K562 (cell line): ENCODE data around the gene CEP20. TPM values are rescaled to one million over a fixed set of nuclear protein-coding genes. Genes with fewer than 3 reads are reported as not detected.

ENCODE experiments used
- ARNT ChIP-seq, 2 experiments: fragments of 450-650 bp; IDR thresholded peaks; 2 replicates each; pipeline ENCODE4 v1.6.1; 2016; ENCODE audit warnings: mild to moderate bottlenecking in 1 of 2
- ATF1 ChIP-seq, 2 experiments: fragments of 450-650 bp in 1 of 2; IDR thresholded peaks; 2 replicates each; pipeline ENCODE4 v1.6.1; 2016; ENCODE audit warnings: missing compliant biosample characterization in 1 of 2, missing genetic modification characterization in 1 of 2
- BDP1 ChIP-seq: IDR thresholded peaks from 3 replicates; pipeline ENCODE4 v1.6.1; 2011; ENCODE audit not compliant: insufficient read length, insufficient read depth
- CBFA2T2 ChIP-seq: fragments of 450-650 bp; conservative IDR thresholded peaks from 2 replicates; pipeline ENCODE4 v1.6.1; 2017; ENCODE audit warnings: mild to moderate bottlenecking
- COPS2 ChIP-seq: fragments of 450-650 bp; conservative IDR thresholded peaks from 2 replicates; pipeline ENCODE4 v1.6.1; 2016; ENCODE audit warnings: mild to moderate bottlenecking, moderate library complexity
- EHMT2 ChIP-seq: fragments of 450-650 bp; IDR thresholded peaks from 2 replicates; pipeline ENCODE4 v1.6.1; 2018; ENCODE audit warnings: antibody characterized with exemption
- ELF2 ChIP-seq: fragments of 250-450 bp; sonication (Bioruptor Pico); IDR thresholded peaks from 2 replicates; pipeline ENCODE4 v1.5.0; 2021; ENCODE audit warnings: mild to moderate bottlenecking
- FUS ChIP-seq: fragments of 200-400 bp; formaldehyde crosslinking; optimal IDR thresholded peaks from 2 replicates; pipeline ENCODE3; 2017; ENCODE audit warnings: low read depth, low read length
- HNRNPK ChIP-seq: fragments of 200-400 bp; formaldehyde crosslinking; IDR thresholded peaks from one replicate; pipeline ENCODE4 v1.6.1; 2018; ENCODE audit warnings: mild to moderate bottlenecking, low read depth, low read length; ENCODE audit not compliant: poor library complexity, severe bottlenecking
- IRF2 ChIP-seq: sonication (generic); formaldehyde crosslinking; IDR thresholded peaks from 2 replicates; pipeline ENCODE4 v1.8.1; 2022; ENCODE audit warnings: mild to moderate bottlenecking, missing genetic modification reagents
- KAT7 ChIP-seq: sonication (generic); formaldehyde crosslinking; IDR thresholded peaks from 2 replicates; pipeline ENCODE4 v1.8.0; 2022; ENCODE audit warnings: missing genetic modification reagents, mild to moderate bottlenecking, borderline replicate concordance
- KLF16 ChIP-seq: IDR thresholded peaks from 2 replicates; pipeline ENCODE4 v1.6.1; 2016; ENCODE audit warnings: antibody characterized with exemption
- MAFG ChIP-seq: fragments of 450-650 bp; conservative IDR thresholded peaks from 2 replicates; pipeline ENCODE4 v1.6.1; 2016; ENCODE audit warnings: missing genetic modification characterization, missing compliant biosample characterization
- MEIS2 ChIP-seq: fragments of 450-650 bp; IDR thresholded peaks from 2 replicates; pipeline ENCODE4 v1.6.1; 2014; ENCODE audit warnings: mild to moderate bottlenecking; ENCODE audit not compliant: partially characterized antibody
- NUFIP1 ChIP-seq: fragments of 450-650 bp; IDR thresholded peaks from 2 replicates; pipeline ENCODE4 v1.6.1; 2018; ENCODE audit not compliant: partially characterized antibody
- PKNOX1 ChIP-seq: fragments of 450-650 bp; IDR thresholded peaks from 2 replicates; pipeline ENCODE4 v1.6.1; 2016
- RAD21 ChIP-seq, 2 experiments: fragments of 250-450 bp in 1 of 2; fragments of 450-650 bp in 1 of 2; sonication (Bioruptor Pico) in 1 of 2; formaldehyde crosslinking in 1 of 2; IDR thresholded peaks in 1 of 2; conservative IDR thresholded peaks in 1 of 2; 2 replicates each; pipeline versions ENCODE4 v1.4.0 to v1.8.0; 2020 to 2022; ENCODE audit warnings: mild to moderate bottlenecking in 2 of 2, moderate library complexity in 1 of 2
- REST ChIP-seq, 2 experiments: fragments of 450-650 bp; formaldehyde crosslinking in 1 of 2; IDR thresholded peaks; 2 replicates each; pipeline versions ENCODE4 v1.4.0 to v1.6.1; 2014 to 2020; ENCODE audit warnings: mild to moderate bottlenecking in 2 of 2, borderline replicate concordance in 1 of 2, low read depth in 1 of 2
- SIX5 ChIP-seq, 2 experiments: IDR thresholded peaks; 2 replicates each; pipeline ENCODE4 v1.6.1; 2011; ENCODE audit warnings: low read length in 2 of 2, borderline replicate concordance in 1 of 2, low read depth in 1 of 2, mild to moderate bottlenecking in 1 of 2, moderate library complexity in 1 of 2; ENCODE audit not compliant: insufficient read depth in 1 of 2
- TRIM24 ChIP-seq, 2 experiments: fragments of 450-650 bp; IDR thresholded peaks; 2 replicates each; pipeline ENCODE4 v1.6.1; 2016
- ZNF217 ChIP-seq: sonication (generic); formaldehyde crosslinking; IDR thresholded peaks from 2 replicates; pipeline ENCODE4 v1.8.0; 2022; ENCODE audit warnings: mild to moderate bottlenecking, missing genetic modification reagents
- polyA plus RNA-seq, 8 experiments: library from polyadenylated mRNA; depleted of rRNA in 4 of 8; stranded (reverse) in 5 of 8; unstranded in 3 of 8; fragments of >200 nt; fragmentation: Nextera tagmentation in 2 of 8; fragmentation: Illumina TruSeq in 1 of 8; extraction: Ambion mirVana in 2 of 8; extraction: Trizol in 1 of 8; gene quantifications; 2 replicates each; pipeline versions ENCODE4 v1.2.1 to v1.2.3, GENCODE V29; 2011 to 2014; ENCODE audit warnings: inconsistent platforms in 1 of 8, missing spikeins in 1 of 8
- total RNA-seq, 7 experiments: library from RNA; depleted of rRNA in 6 of 7; stranded (reverse); fragments of >200 nt in 6 of 7; fragmentation: Illumina TruSeq in 2 of 7; extraction: Trizol in 2 of 7; gene quantifications; 2 replicates each; pipeline versions ENCODE4 v1.2.1 to v1.2.3, GENCODE V29; 2011 to 2021; ENCODE audit warnings: low replicate concordance in 1 of 7

Gene CEP20
- total and polyA plus RNA-seq, 9 of the 15 experiments (the other 6 are each of a cell fraction or from before 2014, with no cell fraction given), result 41.3 to 150 (median 104) TPM

- TF ChIP-seq ATF1 (CRISPR knock-in tag; IDR thresholded peaks at IDR 0.05) (no peak), ATF1 (tag; IDR thresholded peaks at IDR 0.05) (no peak), SIX5 (IDR thresholded peaks at IDR 0.05; ENCODE audit: borderline replicate concordance in 1 of 2, insufficient read depth in 1 of 2, low read depth in 1 of 2, low read length in 2 of 2) (no peak), COPS2 (no peak), RAD21 (CRISPR knock-in tag; conservative IDR thresholded peaks at IDR 0.05 in 1 of 2, IDR thresholded peaks at IDR 0.05 in 1 of 2) (no peak), REST (IDR thresholded peaks at IDR 0.05; ENCODE audit: borderline replicate concordance) (no peak), REST (CRISPR knock-in tag; IDR thresholded peaks at IDR 0.05; ENCODE audit: low read depth) (no peak), NUFIP1 (no peak), KAT7 (CRISPR knock-in tag) (no peak), EHMT2 (no peak), ARNT (IDR thresholded peaks at IDR 0.05) (no peak), CBFA2T2 (no peak), KLF16 (no peak), FUS (no peak), MEIS2 (no peak), HNRNPK (no peak), TRIM24 (IDR thresholded peaks at IDR 0.05) (no peak), MAFG (tag) (peak; percentile 99), ELF2 (CRISPR knock-in tag) (no peak), PKNOX1 (no peak), ZNF217 (CRISPR knock-in tag) (no peak), IRF2 (CRISPR knock-in tag) (no peak), BDP1 (no peak)
Observed at GRCh38 chr16:15879255-15879811, 9.1 kb downstream of the CEP20 start (continued).
